Prostate gland (tissue), 2 donors: ENCODE measurements around the gene TBC1D2B.

Experiments used
- CTCF ChIP-seq, 4 experiments: fragments of 200-600 bp in 2 of 4; fragments of 450-650 bp in 2 of 4; sonication (generic) in 2 of 4; IDR thresholded peaks; 1 replicate in 3 of 4; 2 replicates in 1 of 4; pipeline ENCODE4 v1.5.1; 2016 to 2019; ENCODE audit warnings: antibody characterized with exemption in 4 of 4, mild to moderate bottlenecking in 2 of 4, moderate library complexity in 2 of 4
- POLR2A ChIP-seq: fragments of 450-650 bp; IDR thresholded peaks from one replicate; pipeline ENCODE4 v1.6.1; 2016; ENCODE audit warnings: antibody characterized with exemption, mild to moderate bottlenecking
- POLR2AphosphoS5 ChIP-seq: sonication (generic); formaldehyde crosslinking; IDR thresholded peaks from one replicate; pipeline ENCODE4 v1.6.1; 2017; ENCODE audit warnings: antibody characterized with exemption

GRCh38 chr15:77974416-77975331 lies 102.8 kb downstream of the TBC1D2B start:
- no peak for TF ChIP-seq CTCF (IDR thresholded peaks at IDR 0.05)
- TF ChIP-seq POLR2A = no peak
- TF ChIP-seq POLR2AphosphoS5 = no peak
